Mesothelial cell of epicardium (in vitro differentiated cells): Measurements from ENCODE around the gene RAPGEF6. TPM values are rescaled to one million over a fixed set of nuclear protein-coding genes. Genes with fewer than 3 reads are reported as not detected.

Source experiments
- DNase-seq, 2 experiments: peaks; one replicate each; pipeline ENCODE4 v3.0.0; 2021; ENCODE audit warnings: low spot score in 2 of 2; ENCODE audit not compliant: unreplicated experiment in 2 of 2
- H3K27ac Mint-ChIP-seq: 2 replicates; pipeline ENCODE4 v1.8.0; 2021; ENCODE audit warnings: mixed read lengths
- H3K27me3 Mint-ChIP-seq: 2 replicates; pipeline ENCODE4 v1.8.0; 2021; ENCODE audit warnings: low read depth, mixed read lengths
- H3K36me3 Mint-ChIP-seq: 2 replicates; pipeline ENCODE4 v1.8.0; 2021; ENCODE audit warnings: mixed read lengths
- H3K4me1 Mint-ChIP-seq: 2 replicates; pipeline ENCODE4 v1.8.0; 2021; ENCODE audit warnings: mixed read lengths
- H3K4me3 Mint-ChIP-seq: 2 replicates; pipeline ENCODE4 v1.8.0; 2021; ENCODE audit warnings: mild to moderate bottlenecking, moderate library complexity, mixed read lengths
- H3K9me3 Mint-ChIP-seq: 2 replicates; pipeline ENCODE4 v1.8.0; 2021; ENCODE audit warnings: mixed read lengths
- total RNA-seq: library from RNA; stranded (reverse); gene quantifications from 3 replicates; pipeline ENCODE4 v1.2.1, GENCODE V29; 2021
- TF ChIP-seq, protein P1 (sequence below): fragments of 200-600 bp; sonication (generic); IDR thresholded peaks from one replicate; pipeline ENCODE4 v1.5.0; 2021; ENCODE audit warnings: antibody characterized with exemption; ENCODE audit not compliant: unreplicated experiment

RAPGEF6 gene
- total RNA-seq, 1 donor from 2014 or later: 29.0 TPM

DNA sequence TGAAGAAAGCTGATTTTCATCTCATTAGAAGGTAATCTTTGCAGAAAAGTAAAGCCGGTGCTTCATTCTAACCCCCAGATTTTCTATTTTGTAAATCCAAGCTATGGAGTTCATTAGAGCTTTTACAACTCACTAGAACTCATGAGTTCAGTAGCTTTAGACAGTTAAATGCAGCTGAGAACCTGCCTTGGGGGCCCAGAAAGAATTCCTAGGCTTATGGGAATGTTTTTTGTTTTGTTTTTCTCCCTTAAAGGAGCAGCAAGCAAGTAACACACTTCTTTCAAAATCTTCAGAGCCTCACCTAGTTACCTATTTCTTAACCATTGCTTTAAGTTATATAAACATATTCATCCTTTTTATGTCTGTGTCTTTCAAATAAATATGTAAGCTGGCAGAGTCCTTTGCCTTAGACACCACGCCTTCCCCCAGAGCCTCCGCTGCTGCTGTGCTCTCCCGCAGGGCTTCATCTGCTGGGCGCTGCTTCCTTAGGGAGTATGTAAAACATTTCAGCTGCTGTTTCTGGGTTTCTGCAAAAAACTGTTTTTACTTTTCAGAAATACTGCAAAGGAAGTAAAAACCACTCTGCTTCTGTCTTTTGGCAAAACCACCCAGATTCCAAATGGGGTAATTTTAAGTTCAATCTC, 238.3 kb downstream of the RAPGEF6 start:
- TF ChIP-seq, protein P1, sequence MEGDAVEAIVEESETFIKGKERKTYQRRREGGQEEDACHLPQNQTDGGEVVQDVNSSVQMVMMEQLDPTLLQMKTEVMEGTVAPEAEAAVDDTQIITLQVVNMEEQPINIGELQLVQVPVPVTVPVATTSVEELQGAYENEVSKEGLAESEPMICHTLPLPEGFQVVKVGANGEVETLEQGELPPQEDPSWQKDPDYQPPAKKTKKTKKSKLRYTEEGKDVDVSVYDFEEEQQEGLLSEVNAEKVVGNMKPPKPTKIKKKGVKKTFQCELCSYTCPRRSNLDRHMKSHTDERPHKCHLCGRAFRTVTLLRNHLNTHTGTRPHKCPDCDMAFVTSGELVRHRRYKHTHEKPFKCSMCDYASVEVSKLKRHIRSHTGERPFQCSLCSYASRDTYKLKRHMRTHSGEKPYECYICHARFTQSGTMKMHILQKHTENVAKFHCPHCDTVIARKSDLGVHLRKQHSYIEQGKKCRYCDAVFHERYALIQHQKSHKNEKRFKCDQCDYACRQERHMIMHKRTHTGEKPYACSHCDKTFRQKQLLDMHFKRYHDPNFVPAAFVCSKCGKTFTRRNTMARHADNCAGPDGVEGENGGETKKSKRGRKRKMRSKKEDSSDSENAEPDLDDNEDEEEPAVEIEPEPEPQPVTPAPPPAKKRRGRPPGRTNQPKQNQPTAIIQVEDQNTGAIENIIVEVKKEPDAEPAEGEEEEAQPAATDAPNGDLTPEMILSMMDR: no peak
- peaks cover 50% of the 10 kb centered on the region for H3K36me3 Mint-ChIP-seq
- no peak for DNase-seq
- H3K4me1 Mint-ChIP-seq: no peaks in the 10 kb centered on the region
- peaks cover 4% of the 10 kb centered on the region for H3K9me3 Mint-ChIP-seq
- no peak overlapping the region for H3K27ac Mint-ChIP-seq
- no peaks in the 10 kb centered on the region for H3K27me3 Mint-ChIP-seq
- H3K4me3 Mint-ChIP-seq: no peak overlapping the region

DNA sequence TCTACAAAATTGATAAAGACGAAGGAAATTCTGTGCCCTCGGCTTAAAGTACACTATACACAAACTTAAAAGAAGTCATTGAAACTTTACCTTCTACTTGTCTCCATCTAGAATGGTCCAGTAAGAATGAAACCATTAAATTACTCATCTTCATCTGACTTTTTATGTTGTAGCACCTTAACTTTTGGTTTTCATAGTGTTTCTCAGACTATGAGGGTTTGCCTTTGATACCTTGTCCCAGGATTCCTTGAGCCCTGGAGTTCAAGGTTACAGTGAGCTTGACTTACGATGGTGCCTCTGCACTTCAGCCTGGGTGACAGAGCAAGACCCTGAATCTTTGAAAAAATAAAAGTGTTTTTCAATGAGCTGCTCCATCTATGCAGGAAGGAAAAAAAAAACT, 239.0 kb downstream of the RAPGEF6 start:
- Mint-ChIP-seq H3K27ac (no peak overlapping the region), H3K27me3 (no peaks in the 10 kb centered on the region), H3K4me1 (no peaks in the 10 kb centered on the region), H3K36me3 (peaks cover 51% of the 10 kb centered on the region), H3K4me3 (no peak overlapping the region), H3K9me3 (peaks cover 4% of the 10 kb centered on the region)
- DNase-seq: no peak
- TF ChIP-seq, protein P1: no peak

DNA sequence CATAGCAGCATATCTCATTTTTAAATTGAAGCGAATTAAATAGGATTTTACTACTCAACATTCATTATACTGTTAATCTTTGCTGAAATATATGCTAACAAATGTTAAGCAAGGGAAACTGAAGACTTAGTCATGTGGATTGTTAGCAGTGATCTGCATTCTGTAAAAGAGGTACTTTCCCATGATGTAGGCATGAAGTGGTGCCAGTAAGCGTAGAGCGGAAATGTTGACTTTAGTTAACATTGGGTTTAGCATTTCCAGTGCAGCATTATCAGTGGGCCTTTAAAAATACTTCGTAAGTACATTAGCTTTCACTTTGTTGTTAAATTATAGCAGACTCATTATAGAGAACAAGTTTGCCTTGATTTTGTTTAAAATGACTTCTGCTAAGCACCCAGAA, 240.9 kb downstream of the RAPGEF6 start:
- H3K4me1 Mint-ChIP-seq: no peaks in the 10 kb centered on the region
- no peaks in the 10 kb centered on the region for H3K27me3 Mint-ChIP-seq
- H3K27ac Mint-ChIP-seq: no peak overlapping the region
- no peak overlapping the region for H3K4me3 Mint-ChIP-seq
- H3K36me3 Mint-ChIP-seq: peaks cover 44% of the 10 kb centered on the region
- TF ChIP-seq, protein P1: no peak
- no peak for DNase-seq
- H3K9me3 Mint-ChIP-seq: no peaks in the 10 kb centered on the region

DNA sequence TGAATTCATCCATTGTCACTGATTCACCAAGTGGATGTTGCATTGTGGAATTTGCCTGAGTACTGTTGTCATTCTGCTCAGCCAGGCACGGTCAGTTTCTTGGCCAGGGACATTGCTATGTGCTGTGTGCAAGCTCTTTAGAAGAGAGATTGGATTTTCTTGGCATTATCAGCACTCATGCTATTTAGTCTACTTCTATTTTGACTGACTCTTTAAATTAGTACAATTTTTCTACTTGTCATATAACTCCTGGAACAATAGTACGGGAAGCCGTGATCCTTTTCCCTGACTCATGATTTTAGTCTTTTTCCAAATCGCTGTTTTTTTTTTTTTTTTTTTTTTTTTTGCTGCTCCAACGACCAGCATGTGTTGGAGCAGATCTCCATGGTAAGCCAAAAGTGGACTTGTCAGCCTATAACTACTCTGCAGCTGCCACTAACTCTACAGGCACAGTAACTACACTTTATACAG, 241.5 kb downstream of the RAPGEF6 start:
- H3K9me3 Mint-ChIP-seq: no peaks in the 10 kb centered on the region
- TF ChIP-seq, protein P1: no peak
- DNase-seq: no peak
- H3K27me3 Mint-ChIP-seq: no peaks in the 10 kb centered on the region
- H3K36me3 Mint-ChIP-seq: peaks cover 40% of the 10 kb centered on the region
- H3K4me1 Mint-ChIP-seq: no peaks in the 10 kb centered on the region
- H3K27ac Mint-ChIP-seq: no peak overlapping the region
- H3K4me3 Mint-ChIP-seq: no peak overlapping the region

DNA sequence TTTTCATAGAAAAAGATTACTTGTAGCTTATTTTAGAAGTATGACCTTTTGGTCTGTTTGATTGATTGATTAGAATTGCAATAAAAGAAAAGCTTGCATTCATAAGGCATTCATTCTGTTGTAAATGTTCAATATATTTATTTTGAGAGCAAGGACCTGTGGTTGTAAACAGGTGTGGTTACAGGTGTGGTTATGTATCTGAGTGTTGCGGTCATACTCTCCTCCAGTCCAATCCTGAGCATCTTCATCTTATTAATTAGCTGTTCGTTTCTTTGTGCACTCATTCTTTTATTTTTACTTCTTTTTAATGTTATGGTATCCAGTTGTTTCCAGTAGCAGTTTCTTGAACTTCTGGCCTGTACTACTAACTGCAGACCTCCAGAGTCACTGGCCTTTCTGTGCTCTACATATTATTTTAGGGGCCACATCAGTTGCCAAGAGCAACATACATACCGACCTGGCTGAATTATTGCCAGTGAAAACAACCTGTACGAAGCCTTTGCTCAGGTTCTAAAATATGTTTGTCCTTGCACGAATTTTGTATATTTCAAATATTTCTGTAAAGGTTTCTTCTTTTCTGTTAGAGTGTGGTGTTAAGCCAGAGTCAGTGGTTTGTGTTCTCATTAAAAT, 242.4 kb downstream of the RAPGEF6 start:
- TF ChIP-seq, protein P1: no peak
- no peaks in the 10 kb centered on the region for H3K27me3 Mint-ChIP-seq
- no peaks in the 10 kb centered on the region for H3K4me1 Mint-ChIP-seq
- H3K36me3 Mint-ChIP-seq: peaks cover 35% of the 10 kb centered on the region
- H3K9me3 Mint-ChIP-seq: no peaks in the 10 kb centered on the region
- no peak overlapping the region for H3K4me3 Mint-ChIP-seq
- no peak for DNase-seq
- no peak overlapping the region for H3K27ac Mint-ChIP-seq
